GM12891 (cell line): Measurements from ENCODE around the gene SYT1. TPM values are rescaled to one million over a fixed set of nuclear protein-coding genes. Genes with fewer than 3 reads are reported as not detected.
"Not testable (repeated sequence)": the region's sequence is repeated elsewhere in the genome, so short reads cannot be mapped to it uniquely, and the experiment has no call there.

ENCODE experiments used
- DNase-seq: peaks from one replicate; pipeline ENCODE4 v3.0.0; 2011; ENCODE audit warnings: low spot score; ENCODE audit not compliant: insufficient read length
- FAIRE-seq: peaks from 2 replicates; lab custom pipeline; 2011; peaks lifted over from hg19 to GRCh38; lab: Jason Lieb, UNC
- PAX5 ChIP-seq: IDR thresholded peaks from 2 replicates; pipeline ENCODE4 v1.6.1; 2011; ENCODE audit warnings: low read length, moderate library complexity, mild to moderate bottlenecking; ENCODE audit not compliant: insufficient read depth, severe bottlenecking
- POLR2A ChIP-seq: IDR thresholded peaks from 2 replicates; pipeline ENCODE4 v1.6.1; 2011; ENCODE audit warnings: low read depth, low read length, control low read depth
- POLR2AphosphoS5 ChIP-seq: IDR thresholded peaks from 2 replicates; pipeline ENCODE4 v1.6.1; 2011; ENCODE audit warnings: low read depth, low read length, control low read depth
- POU2F2 ChIP-seq: IDR thresholded peaks from 2 replicates; pipeline ENCODE4 v1.6.1; 2011; ENCODE audit warnings: low read depth, mild to moderate bottlenecking, control low read depth, low read length, moderate library complexity
- SPI1 ChIP-seq: IDR thresholded peaks from 2 replicates; pipeline ENCODE4 v1.6.1; 2011; ENCODE audit warnings: low read depth, low read length, control low read depth
- TAF1 ChIP-seq: IDR thresholded peaks from 2 replicates; pipeline ENCODE4 v1.6.1; 2011; ENCODE audit warnings: low read depth, low read length, control low read depth
- polyA plus RNA-seq: library from polyadenylated mRNA; unstranded; fragments of >200 nt; gene quantifications from one replicate; pipeline ENCODE4 v1.2.1, GENCODE V29; 2012; ENCODE audit warnings: low read depth, missing spikeins, inconsistent platforms; ENCODE audit not compliant: missing spikeins

SYT1 gene
- polyA plus RNA-seq = not detected

GRCh38 chr12:78864403-78864869 lies at the start of gene SYT1:
SYT1 (plus strand) TSS chr12:78864774.
- no peak for TF ChIP-seq POLR2AphosphoS5
- no peak for TF ChIP-seq PAX5
- TF ChIP-seq POU2F2 = no peak
- FAIRE-seq (no peak), DNase-seq (no peak)

DNA sequence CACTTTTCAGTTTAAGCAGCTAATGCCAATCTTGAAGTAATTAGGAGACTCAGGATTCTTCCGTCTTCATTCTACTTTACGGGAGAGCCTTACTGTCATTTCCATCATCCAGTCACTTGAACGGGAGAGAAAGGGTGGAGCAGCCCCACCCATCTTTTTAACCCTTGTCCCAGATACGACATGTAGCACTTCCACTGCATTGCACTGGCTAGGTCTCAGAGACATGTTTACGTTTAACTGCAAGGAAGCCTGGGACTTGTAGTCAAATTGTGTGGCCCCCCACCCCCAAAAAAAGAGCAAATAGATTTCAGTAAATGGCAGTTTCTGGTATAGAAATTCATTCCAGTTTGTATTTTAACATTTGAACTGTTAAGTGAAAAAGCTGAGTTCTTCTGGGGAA lies 46.1 kb upstream of the SYT1 start:
- DNase-seq = no peak
- no peak for FAIRE-seq
- no peak for TF ChIP-seq PAX5
- no peak for TF ChIP-seq POLR2AphosphoS5
- TF ChIP-seq POLR2A = no peak
- TF ChIP-seq POU2F2 = no peak
- TF ChIP-seq SPI1 = no peak
- no peak for TF ChIP-seq TAF1

DNA sequence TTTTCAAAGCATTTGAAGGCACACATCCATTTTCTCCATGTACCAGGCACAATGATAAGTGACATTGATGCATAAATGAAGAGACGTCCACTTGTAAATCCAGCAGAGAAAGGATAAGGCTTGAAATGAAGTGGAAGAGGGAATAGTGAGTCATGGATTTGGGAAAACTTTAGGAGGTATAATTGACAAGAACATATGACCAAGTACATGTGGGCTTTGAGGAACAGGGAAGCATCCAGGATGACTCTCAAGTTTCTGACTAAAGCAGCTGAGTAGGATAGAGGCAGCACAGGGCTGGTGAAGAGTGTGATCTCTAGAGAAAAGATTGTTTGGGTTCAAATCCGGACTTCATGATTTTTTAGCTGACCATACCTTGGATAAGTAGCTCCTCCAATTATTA lies 43.6 kb upstream of the SYT1 start:
- FAIRE-seq (no peak), DNase-seq (no peak)
- TF ChIP-seq POLR2A (no peak), SPI1 (no peak), PAX5 (no peak), POLR2AphosphoS5 (no peak), TAF1 (no peak), POU2F2 (no peak)

DNA sequence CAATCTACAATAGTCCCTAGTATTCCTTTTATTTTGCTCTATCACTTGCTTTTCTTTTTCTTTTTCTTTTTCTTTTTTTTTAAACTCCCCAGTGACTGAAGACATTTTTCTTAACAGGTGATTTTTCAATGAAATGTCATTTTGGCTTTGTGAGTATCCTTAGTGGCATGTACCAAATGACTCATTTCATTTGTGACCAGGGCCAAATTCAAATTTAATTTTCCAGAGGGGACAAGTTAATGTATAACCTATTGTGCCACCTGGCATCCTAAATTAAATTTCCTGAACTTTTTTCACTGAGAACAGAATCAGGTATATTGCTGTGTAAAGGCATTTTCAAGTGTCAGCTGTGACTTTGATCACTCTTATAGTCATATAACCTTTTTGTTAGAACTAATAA lies 39.7 kb upstream of the SYT1 start:
- TF ChIP-seq POLR2A = no peak
- TF ChIP-seq SPI1 = no peak
- no peak for TF ChIP-seq POLR2AphosphoS5
- TF ChIP-seq PAX5 = no peak
- TF ChIP-seq TAF1 = no peak
- TF ChIP-seq POU2F2 = no peak
- no peak for DNase-seq
- no peak for FAIRE-seq

DNA sequence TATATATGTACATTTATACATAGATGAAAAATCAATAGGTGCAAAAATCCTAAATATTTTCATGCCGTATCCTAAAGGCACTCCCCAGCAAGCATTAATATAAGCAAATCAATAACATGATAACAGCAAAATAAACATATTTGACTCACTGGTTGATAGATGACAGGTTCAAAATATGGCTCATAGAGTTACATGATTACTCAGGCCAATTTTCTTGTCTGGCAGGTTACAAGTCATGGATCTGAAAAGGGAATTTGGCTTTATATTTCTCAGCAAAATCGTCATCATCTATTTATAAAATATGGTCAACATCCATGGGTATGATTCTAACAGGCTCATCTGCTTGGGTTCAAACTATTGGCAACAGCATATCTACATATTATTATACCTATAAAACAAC lies 34.9 kb upstream of the SYT1 start:
- FAIRE-seq (no peak), DNase-seq (no peak)
- TF ChIP-seq TAF1 (no peak), PAX5 (no peak), SPI1 (no peak), POLR2AphosphoS5 (no peak), POU2F2 (no peak), POLR2A (no peak)

GRCh38 chr12:78835493-78835892 lies 29.1 kb upstream of the SYT1 start:
- FAIRE-seq (no peak), DNase-seq (no peak)
- TF ChIP-seq PAX5 (no peak), POLR2AphosphoS5 (no peak), SPI1 (no peak), POU2F2 (no peak), POLR2A (no peak), TAF1 (no peak)

- not testable (repeated sequence) for DNase-seq, FAIRE-seq
Measured at GRCh38 chr12:78840518-78841019, 24.0 kb upstream of the SYT1 start.

DNA sequence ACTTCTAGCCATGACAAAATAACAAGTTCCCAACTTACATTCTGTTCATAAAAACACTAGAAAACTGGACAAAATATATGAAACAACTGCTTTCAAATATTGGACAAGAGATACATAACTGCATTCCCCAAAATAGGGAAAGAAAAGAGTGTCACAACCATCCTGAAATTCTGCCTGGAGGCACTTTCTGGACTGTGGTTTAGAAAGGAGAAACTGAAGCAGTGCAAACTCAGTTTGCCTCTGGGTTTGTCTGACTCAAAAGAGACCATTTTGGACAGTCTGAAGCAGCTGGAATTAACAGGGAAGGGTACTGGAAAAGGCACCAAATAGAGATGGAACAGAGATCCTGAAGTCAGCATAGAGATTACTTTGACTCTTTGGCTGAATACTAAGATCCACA lies 11.3 kb upstream of the SYT1 start:
- DNase-seq = no peak
- TF ChIP-seq POU2F2 = no peak
- no peak for TF ChIP-seq TAF1
- no peak for TF ChIP-seq POLR2A
- TF ChIP-seq POLR2AphosphoS5 = no peak
- no peak for TF ChIP-seq PAX5
- no peak for TF ChIP-seq SPI1
- FAIRE-seq = no peak

DNA sequence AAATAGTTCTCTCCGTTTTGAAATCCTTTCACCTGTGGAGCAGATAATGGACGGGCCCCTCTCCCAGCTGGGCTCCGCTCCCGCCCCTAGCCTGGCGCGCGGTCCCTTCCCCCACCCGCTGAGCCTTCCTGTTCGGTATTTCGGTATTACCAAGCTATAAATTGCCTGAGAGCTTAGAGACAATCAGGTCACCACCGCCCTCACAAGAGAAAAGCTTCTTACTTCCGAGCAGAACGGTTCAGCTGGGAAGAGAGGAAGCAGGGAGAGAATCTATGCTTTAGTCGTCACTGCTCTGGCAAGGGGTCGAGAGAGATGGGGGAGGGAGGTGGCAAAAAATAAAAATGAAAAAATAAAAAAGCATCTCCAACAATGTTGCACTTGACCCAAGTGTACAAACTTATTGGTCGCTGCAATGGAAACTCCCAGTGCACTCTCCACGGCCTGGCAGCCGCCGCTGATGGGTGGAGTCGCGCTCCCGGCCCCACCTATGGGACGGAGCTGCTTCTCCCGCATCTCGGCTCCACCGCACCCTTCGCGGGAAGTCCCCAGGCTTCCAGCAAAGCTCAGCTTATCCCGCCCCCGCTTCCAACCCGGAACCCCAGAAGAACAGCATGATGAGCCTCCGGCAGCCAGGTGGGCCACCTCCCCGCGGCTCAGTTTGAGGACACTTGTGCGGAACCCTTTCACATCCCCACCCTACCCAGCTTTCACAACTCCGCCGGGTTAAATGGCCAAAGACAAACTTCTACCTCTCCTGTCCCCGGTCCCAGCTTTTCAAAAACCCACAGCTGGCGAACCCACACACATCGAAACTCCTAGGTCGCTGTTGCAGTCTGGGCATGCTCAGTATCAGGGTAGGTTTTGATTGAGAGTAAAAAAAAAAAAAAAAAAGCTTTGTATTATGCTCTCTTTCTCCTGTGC lies 832 bp upstream of the SYT1 start:
- TF ChIP-seq POLR2A (no peak), TAF1 (no peak), POU2F2 (no peak), PAX5 (no peak), SPI1 (no peak), POLR2AphosphoS5 (no peak)
- DNase-seq (no peak), FAIRE-seq (no peak)
